Activated T-cell treated with anti-CD3 and anti-CD28 coated beads, Interleukin-2, amount 50 U/mL, for 48 hours (primary cell): ENCODE results near the gene ERICH6.
A peak's percentile ranks its signal among the peaks of the same experiment; 100 is the strongest.

ENCODE experiments used
- DNase-seq, 2 experiments: peaks; one replicate each; pipeline ENCODE4 v3.0.0-alpha.2; 2020

ERICH6 gene

GRCh38 chr3:150703756-150704344 lies at the start of gene ERICH6:
Gene ERICH6 (minus strand): TSS chr3:150703920. CDS start chr3:150703898, 22 bp downstream.
- peak; percentile 90 to 92 for DNase-seq

DNA sequence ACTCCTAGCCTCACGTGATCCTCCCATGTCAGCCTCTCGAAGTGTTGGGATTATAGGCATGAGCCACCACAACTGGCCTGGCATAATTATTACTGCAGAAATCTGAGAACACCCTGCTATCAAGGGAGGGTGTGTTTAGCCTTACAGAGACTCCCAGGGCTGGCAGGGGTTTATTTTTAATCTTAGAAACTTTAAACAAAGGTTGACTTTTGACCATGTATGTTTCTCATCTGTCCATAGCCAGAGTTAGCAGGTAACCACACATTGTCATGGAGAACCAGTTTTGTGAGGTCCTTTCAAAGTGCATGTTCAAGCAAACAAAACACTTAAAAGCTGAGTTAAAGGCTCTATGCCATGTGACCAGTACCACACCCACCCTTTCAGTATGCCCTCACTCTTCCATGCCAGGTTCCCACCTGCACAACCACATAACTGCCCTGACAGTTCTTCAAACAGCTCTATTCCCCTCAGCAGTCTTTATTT lies 48.1 kb upstream of the ERICH6 start:
- peak in 1 of 2 experiments; percentile 15 for DNase-seq

- no peak for DNase-seq
Observed at GRCh38 chr3:150749255-150749654, 45.5 kb upstream of the ERICH6 start.

- DNase-seq, result no peak
Observed at GRCh38 chr3:150748684-150749047, 44.9 kb upstream of the ERICH6 start.

DNA sequence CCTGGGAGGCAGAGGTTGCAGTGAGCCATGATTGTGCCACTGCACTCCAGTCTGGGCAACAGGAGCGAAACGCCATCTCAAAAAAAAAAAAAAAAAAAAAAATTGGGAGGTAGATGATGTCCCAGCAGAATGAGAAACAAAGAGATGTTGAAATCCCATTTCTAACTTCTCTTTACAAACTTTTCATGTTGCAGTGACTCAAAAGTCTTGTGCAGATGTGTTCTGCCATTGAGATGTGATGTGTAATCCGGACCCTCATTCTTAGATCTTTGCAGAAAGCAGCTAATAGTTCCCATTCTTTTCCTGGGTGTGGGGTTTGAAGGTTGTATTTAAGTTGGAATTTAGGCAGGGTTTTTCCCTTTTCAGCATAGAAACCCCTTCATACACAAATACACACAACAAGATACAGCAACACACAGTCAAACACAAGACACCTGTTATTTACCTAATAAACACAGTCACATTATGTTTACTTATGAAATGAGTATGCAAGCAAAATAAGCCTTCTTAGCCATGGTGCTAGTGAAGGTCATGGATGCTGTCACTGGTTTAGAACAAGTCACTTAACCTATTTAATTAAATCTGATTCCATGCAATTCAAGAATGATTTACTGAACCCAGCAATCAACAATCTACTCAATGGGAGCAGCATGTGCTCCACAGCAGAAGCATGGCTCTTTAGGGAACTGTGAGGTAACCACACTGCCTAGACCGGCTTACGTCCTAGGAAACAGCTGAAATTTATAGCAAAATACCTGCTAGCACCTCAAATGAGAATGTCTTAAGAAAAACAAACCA lies 44.4 kb upstream of the ERICH6 start:
- no peak for DNase-seq

- DNase-seq, result no peak
Observed at GRCh38 chr3:150746791-150747590, 43.3 kb upstream of the ERICH6 start.

- peak in 1 of 2 experiments; percentile 12 for DNase-seq
Observed at GRCh38 chr3:150745832-150746231, 42.1 kb upstream of the ERICH6 start.

DNA sequence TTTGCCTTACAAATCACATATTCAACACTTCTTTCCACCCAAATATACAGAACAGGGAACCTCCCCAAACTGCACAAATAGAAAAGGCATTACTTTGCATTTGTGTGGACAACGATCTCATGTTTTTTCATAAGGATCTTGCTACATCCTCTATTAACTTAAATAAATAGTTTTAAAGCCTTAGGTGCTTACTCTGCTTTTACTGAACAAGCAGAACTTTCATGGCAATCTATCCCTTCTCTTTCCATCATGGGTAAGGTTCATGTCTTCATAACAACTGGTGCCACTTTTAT lies 41.1 kb upstream of the ERICH6 start:
- no peak for DNase-seq

- DNase-seq, result peak in 1 of 2 experiments; percentile 11
Observed at GRCh38 chr3:150744041-150744918, 40.6 kb upstream of the ERICH6 start.

DNA sequence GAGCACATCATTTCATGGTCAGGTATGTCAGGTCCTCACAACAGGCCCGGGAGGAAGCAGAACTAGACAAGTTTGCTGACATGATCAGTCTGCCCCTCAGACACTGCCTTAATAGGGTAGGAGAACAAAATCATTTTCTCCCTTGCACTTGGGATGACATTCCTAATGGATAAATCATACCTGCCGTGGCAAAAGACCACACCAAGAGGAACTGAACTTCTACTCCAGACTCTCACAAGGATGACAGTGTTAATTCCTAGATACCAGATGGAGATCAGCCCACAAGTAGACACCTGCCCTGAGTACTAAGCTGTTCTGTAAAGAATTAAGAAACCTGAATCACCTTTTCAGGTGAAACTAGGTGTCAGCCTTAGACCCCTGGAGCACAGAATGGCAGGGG lies 39.8 kb upstream of the ERICH6 start:
- DNase-seq, result peak in 1 of 2 experiments; percentile 15

GRCh38 chr3:150742679-150743078 lies 39.0 kb upstream of the ERICH6 start:
- no peak for DNase-seq

- peak in 1 of 2 experiments; percentile 21 for DNase-seq
Observed at GRCh38 chr3:150742141-150742523, 38.4 kb upstream of the ERICH6 start.

GRCh38 chr3:150741497-150742140 lies 37.9 kb upstream of the ERICH6 start:
- DNase-seq, result peak in 1 of 2 experiments; percentile 8

- peak; percentile 56 to 67 for DNase-seq
Observed at GRCh38 chr3:150740733-150741496, 37.2 kb upstream of the ERICH6 start.

DNA sequence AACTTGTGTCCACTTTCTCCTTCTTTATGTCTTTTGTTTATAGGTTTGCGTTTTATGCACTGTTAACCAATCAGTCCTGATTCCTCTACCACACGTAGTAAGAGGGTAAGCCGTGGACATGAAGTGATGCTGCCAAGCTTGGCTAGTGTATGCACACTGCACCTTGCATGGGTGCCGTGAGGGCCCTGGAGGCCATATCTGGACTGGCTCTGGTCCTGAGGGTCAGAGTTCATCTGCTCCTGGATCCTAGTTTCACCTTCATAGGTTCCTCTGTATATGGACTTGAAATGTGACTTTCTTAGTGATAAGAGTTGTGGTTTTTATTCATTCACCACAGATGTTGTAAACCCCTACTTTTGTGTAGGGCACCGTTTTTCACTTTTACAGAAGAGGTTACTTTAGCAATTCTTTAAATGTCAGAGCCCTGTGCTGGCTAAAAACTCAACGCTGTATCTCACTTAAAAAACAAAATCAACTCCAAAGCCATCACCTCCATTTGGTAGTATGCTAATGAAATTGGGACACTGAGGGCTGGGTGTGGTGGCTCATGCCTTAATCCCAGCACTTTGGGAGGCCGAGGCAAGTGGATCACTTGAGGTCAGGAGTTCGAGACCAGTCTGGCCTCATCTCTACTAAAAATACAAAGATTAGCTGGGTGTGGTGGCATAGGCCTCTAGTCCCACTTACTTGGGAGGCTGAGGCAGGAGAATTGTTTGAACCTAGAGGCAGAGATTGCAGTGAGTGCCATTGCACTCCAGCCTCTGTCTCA lies 36.3 kb upstream of the ERICH6 start:
- DNase-seq, result peak; percentile 67 to 70

DNA sequence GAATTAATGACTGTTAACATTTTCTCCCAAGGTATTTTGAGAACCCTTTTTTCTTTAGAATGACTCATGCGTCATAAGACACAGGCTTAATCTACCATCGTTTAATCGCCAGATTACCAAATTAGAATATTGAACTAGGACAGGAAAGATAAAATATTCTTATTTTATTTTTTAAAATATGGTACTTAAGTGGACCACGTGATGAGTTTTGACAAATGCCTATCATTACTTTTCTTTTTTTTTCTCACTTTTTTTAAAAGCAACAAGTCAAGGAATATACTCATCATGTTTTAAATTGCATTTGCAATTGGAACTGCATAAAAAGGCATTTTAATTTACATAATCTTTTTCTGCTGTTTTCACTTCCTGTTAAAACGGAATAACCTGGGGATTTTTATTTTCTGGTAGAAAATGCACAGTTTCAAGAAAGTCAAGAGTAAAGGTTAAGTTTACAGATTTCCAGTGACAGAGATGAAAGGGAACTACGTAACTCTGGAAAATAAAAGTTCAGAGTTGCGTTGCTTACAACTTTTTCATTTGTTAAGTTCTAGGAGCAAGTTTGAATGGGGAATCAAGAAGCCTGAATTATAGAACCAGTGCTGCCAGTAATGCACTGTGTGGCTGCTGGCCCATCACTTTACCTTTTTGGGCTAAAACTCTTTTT lies 35.6 kb upstream of the ERICH6 start:
- no peak for DNase-seq

DNA sequence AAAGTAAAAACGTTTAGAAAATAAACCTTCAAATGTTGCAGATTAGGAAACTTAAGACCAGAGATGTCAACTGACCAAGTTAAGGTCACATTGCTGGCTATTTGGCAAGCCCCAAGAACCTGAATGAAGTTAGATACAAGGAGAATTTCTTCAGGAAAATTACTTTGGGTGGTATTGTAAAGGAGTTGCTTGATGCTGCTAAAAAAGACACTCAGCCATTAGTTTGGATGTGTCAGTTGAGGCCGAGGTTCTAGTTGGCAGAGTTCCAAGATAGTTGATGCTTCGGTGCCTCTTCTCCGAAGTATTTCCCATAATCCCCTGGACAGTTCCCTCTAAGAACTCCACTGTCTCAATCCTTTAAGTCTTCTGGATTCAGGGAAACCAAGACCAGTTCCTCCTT lies 35.0 kb upstream of the ERICH6 start:
- DNase-seq, result peak in 1 of 2 experiments; percentile 18

DNA sequence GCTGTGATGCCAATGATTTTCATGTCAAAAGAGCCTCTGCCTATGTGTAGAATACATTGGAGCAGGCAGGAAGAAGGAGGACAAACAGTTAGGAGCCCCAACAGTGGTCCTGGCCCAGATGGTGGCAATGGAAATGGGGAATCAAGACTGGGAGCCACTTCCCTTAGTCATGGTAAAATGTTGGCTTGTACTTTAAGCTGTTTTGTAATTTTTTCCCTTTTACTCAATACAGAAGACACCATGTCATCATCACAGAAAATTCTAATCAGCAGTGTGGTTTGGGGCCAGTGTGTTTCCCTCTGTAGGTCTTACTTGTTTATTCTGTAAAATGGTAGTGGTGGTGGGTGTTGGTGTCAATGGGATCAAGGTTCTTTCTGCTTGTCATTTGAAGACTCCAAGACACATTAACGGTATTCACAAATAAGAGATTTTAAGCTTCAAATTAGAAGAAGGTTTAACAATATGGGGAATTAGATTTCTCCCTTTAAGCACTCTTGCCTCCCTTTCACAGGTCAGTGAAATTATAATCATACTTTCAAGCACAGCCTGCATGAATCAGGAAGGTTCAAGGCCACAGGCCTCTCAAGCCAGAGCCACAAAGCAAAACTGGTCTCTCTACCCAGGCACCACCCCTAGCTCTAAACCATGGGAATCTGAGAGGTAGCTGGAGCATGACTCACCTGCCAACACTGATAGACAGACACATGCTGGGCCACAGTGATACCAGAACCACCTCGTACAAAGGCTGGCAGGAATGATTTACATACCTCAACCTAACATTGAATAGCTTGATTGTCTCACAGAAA lies 34.4 kb upstream of the ERICH6 start:
- DNase-seq, result peak; percentile 70 to 71
